HL-60/S4 (cell line): ENCODE data around the gene STRN3.
"Not testable (repeated sequence)": the region's sequence is repeated elsewhere in the genome, so short reads cannot be mapped to it uniquely, and the experiment has no call there.

Experiments used
- in situ Hi-C: fragments of 300-500 bp; cut with MboI; formaldehyde crosslinking; loops from 2 replicates; pipeline ENCODE4 v1.14.3; 2022; ENCODE audit warnings: low sequenced_read_pairs

The STRN3 gene

DNA sequence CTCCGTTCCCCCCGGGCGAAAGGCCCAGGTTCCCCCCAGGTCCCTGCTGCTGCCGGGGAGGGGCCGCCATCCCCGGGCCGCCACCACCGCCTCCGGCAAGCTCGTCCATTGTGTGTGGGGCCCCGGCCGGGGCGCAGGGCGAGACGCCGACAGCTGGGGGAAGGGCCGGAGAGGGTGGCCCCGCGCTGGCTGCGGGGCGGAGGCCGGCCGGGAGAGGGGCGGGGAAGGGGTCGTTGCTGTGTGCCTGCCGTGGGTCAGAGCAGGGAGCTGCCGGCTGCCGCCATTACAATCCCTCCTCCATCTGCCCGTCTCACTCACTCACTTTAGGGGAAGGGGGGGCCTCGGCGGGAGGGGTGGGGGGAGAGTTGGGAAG is at the start of gene STRN3:
STRN3 (minus strand) TSS at position 303 of the 373 bp plus-strand sequence; CDS start at position 109, 194 bp downstream.
- in situ Hi-C loops = no loop called here

- in situ Hi-C loops = no loop called here
Observed at GRCh38 chr14:31075144-31075543, 49.0 kb upstream of the STRN3 start.

GRCh38 chr14:31071151-31071550 is 45.0 kb upstream of the STRN3 start:
- in situ Hi-C loops = no loop called here

- in situ Hi-C loops = no loop called here
Observed at GRCh38 chr14:31070431-31070830, 44.3 kb upstream of the STRN3 start.

- in situ Hi-C loops = no loop called here
Observed at GRCh38 chr14:31069343-31069742, 43.2 kb upstream of the STRN3 start.

- in situ Hi-C loops = no loop called here
Observed at GRCh38 chr14:31068235-31068634, 42.1 kb upstream of the STRN3 start.

DNA sequence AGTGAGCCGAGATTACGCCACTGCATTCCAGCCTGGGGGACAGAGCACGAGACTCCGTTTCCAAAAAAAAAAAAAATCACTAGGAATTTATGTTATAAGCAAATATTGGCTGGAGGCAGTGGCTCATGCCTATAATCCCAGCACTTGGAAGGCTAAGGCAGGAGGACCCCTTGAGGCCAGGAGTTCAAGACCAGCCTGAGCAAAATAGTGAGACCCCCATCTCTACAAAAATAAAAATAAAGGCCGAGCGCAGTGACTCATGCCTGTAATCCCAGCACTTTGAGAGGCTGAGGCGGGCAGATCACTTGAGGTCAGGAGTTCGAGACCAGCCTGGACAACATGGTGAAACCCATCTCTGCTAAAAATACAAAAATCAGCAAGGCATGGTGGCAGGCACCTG is 36.7 kb upstream of the STRN3 start:
- in situ Hi-C loops = not testable (repeated sequence)

DNA sequence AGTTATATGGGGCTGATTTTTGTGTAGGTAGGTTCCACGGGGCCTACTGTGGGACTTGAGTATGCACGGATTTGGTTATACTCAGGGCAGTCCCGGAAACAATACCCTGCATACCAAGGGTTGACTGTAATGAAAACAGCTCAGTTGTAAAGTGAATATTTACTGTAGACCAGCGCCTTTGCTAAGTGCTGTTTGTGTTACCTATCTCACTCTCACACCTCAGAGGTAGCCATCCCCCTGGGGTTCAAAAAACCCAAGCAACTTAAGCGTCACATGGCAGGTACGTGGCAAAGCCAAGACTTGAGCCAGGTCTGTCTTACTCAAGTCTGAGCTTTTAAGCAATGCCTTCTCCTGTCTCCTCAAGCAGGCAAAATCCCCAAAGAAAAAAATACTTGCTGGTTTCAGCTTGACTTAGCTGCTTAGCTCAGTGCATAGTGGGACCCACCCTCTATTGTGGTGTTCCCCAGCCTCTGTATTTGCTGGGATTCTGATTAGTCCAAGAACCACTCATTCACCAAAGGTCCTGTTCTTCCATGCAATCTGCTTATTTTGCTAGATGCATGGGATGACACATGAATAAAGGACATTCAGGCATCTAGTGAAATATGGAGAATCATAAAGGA is 34.2 kb upstream of the STRN3 start:
- in situ Hi-C loops = no loop called here

DNA sequence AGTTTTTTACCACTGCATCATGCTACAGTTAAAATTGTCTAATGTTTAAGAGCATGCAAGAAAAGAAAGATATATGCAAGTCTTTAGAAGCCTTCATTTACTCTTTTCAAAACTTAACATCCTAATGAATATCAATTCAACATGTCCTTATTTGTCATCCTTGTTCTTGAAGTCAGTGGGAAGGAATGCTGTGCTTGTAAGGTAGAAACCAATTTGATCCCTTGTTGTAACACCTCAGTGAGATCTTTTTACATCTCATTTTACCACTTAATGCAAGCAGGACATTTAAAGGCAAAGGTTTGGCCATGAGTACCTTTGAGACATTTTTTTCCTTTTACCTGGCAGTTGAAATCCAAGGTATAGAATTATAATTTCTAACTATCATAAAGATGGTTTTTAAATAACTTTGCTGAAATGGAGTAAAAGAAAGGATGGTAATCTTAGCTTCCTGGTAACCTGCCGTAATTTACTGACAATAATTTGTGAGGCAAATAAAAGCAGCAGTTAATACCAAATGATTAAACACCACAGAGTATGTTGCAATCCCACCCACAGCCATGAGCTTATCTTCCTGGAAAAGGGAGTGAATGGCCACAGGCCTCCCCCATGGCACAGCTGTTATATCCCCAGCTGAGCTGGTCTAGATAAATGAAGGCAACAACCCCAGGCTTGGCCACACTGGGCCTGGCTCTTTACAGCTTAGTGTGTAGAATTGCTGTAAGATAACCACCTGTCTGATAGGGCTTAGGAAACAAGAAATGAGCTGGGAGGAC is 33.2 kb upstream of the STRN3 start:
- in situ Hi-C loops = no loop called here

- in situ Hi-C loops = no loop called here
Observed at GRCh38 chr14:31057701-31058364, 31.7 kb upstream of the STRN3 start.

GRCh38 chr14:31057035-31057434 is 30.9 kb upstream of the STRN3 start:
- in situ Hi-C loops = no loop called here

DNA sequence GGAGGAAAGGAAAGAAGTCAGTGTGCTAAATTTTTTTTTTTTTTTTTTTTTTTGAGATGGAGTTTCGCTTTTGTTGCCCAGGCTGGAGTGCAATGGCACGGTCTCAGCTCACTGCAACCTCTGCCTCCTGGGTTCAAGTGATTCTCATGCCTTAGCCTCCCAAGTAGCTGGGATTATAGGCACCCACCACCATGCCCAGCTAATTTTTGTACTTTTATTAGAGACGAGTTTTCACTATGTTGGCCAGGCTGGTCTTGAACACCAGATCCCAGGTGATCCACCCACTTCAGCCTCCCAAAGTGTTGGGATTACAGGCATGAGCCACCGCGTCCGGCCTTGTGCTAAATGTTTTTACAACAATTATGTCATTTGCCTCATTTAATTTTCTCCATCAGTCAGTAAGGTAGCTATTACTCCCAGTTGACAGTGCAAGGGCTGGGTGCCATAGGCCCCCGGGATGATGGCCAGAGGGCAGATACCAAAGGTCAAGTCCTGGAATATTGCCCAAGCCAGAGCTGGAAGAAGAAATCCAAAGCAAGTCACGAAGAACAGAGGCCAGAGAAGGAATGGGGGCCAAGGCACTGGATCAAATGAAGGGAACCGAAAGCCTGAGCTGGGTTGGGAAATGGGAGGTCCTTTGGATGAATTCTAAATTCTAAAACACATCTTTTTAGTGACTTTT is 26.9 kb upstream of the STRN3 start:
- in situ Hi-C loops = not testable (repeated sequence)

DNA sequence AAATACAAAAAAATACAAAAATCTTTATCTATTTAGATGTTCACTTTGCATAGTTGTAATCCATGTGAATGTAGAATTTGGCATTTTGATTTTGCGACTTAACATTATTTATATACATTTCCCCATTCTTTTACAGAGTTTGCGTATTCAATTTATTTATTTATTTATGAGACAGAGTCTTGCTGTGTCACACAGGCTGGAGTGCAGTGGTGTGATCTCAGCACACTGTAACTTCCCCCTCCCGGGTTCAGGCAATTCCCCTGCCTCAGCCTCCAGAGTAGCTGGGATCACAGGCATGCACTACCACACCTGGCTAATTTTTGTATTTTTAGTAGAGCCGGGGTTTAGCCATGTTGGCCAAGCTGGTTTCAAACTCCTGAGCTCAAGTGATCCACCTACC is 25.3 kb upstream of the STRN3 start:
- in situ Hi-C loops = no loop called here

GRCh38 chr14:31051023-31051422 is 24.8 kb upstream of the STRN3 start:
- in situ Hi-C loops = no loop called here

GRCh38 chr14:31047503-31047902 is 21.3 kb upstream of the STRN3 start:
- in situ Hi-C loops = no loop called here

- in situ Hi-C loops = no loop called here
Observed at GRCh38 chr14:31045501-31046080, 19.4 kb upstream of the STRN3 start.

DNA sequence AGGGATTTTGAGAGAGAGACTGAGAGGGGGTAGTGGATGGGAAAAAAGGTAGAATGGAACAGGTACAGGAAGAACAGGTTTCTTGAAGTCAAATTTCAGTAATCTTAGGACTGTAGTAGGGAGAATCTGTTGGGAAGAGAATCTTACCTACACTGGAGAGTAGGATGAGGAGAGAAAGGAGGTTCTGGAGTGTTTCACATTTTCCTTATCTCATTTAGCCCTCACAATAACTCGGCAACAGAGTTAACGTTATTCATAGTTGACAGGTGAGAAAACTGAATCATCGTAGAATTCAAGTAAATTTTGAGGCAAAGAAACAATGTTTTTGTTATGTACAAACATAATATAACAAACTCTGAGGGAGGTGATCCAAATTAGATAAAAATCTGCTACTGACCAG is 17.2 kb upstream of the STRN3 start:
- in situ Hi-C loops = no loop called here

DNA sequence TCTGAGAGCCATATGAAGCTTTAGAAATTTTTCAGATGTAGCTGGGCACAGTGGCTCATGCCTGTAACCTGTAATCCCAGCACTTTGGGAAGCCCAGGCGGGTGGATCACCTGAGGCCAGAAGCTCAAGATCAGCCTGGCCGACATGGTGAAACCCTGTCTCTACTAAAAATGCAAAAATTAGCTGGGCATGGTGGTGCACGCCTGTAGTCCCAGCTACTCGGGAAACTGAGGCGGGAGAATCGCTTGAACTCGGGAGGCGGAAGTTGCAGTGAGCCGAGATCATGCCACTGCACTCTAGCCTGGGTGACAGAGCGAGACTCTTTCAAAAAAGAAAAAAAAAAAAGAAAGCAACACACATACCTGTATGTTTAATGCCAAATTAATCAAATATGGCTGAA is 16.7 kb upstream of the STRN3 start:
- in situ Hi-C loops = not testable (repeated sequence)

DNA sequence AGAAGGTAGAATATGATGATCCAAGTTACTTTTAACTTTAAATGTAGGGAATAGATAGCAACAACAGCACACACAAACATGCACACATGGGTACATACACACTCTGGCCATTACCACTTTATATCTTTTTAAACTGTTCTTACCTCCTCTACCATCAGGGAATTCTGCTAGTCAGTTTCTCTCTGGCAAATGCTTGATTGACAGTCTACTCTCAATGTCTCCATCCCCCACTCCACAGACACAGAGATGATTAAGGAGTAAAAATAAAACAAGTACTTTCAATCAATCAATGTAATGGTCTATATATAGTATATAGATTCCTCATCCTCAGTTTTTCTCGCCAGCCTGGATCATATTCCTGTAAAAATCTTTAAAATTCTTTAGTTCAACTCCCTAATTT is 16.1 kb upstream of the STRN3 start:
- in situ Hi-C loops = no loop called here

DNA sequence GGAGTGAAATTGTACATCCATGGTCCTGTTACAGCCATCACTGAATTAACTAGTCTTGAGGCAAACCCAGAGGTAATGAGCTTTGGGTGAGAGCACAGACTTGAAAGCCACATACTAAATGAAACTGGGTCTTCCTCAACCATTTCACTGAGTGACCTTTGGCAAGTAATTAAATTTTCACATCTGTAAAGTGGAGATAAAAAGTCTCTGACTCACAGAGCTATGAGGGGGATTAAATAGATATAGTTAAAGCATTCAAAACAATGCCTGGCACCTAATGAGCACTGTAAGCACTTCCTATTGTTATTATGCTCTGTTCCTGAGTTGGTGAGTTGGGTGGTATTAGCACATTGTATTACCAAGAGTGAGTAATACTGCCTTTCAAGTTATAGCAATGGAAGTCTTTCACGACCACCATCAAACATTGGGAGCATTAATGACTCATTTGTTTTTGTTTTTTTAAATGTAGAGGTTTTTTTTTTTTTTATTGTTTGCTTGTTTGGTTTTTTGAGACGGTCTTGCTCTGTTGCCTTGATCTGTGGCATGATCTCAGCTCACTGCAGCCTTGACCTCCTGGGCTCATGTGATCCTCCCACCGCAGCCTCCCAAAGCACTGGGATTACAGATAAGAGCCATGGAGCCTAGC is 12.5 kb upstream of the STRN3 start:
- in situ Hi-C loops = no loop called here
